Putamen (tissue), 1 donor: ENCODE measurements around the gene SNAI1.
"Not testable (repeated sequence)": the region's sequence is repeated elsewhere in the genome, so short reads cannot be mapped to it uniquely, and the experiment has no call there.

Experiments used
- DNase-seq: peaks from one replicate; pipeline ENCODE4 v3.0.0-alpha.2; 2016; ENCODE audit warnings: low spot score

Gene SNAI1

DNA sequence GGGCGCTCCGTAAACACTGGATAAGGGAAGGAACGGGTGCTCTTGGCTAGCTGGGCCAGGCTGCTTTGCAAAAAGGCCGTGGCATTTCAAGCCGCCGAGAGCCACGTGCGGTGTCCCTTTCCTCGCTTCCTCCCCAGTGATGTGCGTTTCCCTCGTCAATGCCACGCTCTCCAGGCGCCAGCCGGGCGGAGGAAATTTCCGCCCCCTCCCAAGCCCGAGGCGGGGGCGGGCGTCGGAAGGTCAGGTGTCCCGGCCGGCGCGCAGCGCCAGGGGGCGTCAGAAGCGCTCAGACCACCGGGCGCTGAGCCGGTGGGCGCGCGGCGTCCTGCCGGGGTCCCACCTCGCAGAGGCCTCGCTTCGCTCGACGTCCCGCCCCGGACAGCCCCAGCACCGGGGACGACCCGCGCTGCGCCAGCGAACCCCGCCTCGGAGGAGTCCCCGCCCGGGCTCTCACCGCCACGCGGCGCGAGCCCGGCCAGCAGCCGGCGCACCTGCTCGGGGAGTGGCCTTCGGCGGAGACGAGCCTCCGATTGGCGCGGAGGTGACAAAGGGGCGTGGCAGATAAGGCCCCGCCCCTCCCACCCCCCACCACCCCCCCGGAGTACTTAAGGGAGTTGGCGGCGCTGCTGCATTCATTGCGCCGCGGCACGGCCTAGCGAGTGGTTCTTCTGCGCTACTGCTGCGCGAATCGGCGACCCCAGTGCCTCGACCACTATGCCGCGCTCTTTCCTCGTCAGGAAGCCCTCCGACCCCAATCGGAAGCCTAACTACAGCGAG is at the start of gene SNAI1:
Gene SNAI1, plus strand, starts transcription at position 635 of the 777 bp plus-strand sequence. Its CDS starts 80 bp downstream, at position 715.
- peak; percentile 75 for DNase-seq

DNA sequence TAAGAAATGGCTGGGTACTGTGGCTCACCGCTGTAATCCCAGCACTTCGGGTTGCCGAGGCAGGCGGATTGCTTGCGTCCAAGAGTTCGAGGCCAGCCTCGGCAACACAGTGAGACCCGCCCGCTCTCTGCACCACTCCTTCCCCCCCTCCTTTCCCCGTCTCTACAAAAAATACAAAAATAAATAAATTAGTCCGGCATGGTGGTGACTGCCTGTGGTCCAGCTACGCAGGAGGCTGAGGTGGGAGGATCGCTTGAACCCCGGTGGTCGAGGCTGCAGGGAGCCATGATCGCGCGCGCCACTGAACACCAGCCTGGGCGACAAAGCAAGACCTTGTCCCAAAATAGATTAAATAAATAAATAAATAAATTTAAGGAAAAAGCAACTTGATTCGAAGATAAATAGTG is 47.0 kb upstream of the SNAI1 start:
- no peak for DNase-seq

DNA sequence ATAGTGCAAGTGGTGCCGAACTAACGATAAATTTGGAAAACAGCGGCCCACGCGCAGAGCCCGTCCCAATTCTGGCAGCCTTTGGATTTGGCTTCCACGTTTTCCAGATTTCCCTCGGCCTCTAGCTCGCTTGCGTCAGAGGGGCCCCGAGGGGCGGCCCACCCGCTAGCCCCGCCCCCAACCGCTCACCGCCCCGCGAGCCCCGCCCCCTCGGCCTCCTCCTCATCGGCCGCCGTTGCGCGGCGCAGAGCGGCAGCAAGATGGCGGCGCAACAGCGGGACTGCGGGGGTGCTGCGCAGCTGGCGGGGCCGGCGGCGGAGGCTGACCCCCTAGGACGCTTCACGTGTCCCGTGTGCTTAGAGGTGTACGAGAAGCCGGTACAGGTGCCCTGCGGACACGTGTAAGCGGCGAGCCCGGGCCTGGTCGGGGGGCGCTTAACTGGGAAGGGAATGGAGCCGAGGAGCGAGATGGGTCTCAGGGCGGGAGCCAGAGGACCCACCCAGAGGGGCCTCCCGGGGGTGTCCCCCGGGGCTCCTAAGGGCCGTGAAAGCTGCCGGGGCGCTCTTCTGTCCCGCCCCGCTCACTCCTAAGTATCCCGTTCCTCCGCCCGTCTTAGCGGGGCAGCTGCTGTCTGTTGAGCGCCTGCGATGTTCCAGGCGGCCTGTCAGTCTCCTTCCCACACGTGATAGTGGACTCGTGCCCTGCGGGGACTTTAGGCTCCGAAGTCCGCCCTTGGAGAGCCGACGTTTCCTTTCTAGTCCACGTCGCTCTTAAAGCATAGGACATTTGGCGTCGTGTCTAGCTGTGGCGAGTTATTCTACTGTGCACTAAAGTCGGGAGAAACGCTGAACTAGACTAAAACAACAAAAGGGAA is 46.4 kb upstream of the SNAI1 start, which contains the start of gene RNF114:
Gene RNF114, plus strand, starts transcription at position 245 of the 874 bp plus-strand sequence. Its CDS starts 16 bp downstream, at position 261.
- peak; percentile 94 for DNase-seq

DNA sequence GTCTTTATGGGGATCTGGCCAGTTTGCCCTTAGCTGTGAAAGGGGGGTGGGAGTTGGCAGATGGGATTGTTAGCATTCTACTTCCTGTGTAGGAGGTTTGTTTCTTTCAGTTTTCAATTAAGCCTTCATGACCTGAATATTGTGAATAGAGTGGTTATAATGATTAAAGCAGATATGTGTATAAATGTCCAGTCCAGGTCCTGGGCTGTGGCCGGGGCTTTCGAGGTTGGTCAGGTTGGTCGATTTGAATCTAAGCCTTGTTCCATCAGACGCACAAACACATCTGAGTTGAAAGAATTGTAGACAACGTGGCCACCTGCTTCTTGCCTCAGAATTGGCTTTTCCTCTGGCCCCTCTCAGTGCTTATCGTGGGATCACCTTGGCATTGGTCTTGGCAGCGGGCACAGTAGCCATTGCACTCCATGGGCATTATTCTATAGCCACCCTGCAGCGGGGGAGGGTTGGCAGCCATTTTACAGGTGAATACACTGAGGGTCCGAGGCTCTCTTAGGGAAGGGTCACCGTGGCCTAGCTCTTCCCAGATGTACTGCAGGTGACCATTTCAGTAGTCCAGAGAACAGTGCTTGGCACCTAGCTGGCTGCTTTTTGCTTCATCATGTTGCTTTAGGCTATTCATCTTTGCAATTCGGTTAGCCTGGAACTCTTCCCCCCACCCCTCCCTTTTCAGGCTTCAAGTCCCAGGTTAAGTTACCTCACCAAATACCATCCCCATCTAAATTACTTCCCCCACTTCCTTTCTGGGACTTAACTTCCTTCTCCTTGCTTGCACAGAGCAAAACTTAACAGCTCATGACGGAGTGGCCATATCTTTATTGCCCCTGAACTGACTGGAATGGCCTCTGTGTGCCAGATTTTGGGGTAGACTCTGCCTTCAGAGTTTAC is 45.5 kb upstream of the SNAI1 start:
- DNase-seq, result no peak

DNA sequence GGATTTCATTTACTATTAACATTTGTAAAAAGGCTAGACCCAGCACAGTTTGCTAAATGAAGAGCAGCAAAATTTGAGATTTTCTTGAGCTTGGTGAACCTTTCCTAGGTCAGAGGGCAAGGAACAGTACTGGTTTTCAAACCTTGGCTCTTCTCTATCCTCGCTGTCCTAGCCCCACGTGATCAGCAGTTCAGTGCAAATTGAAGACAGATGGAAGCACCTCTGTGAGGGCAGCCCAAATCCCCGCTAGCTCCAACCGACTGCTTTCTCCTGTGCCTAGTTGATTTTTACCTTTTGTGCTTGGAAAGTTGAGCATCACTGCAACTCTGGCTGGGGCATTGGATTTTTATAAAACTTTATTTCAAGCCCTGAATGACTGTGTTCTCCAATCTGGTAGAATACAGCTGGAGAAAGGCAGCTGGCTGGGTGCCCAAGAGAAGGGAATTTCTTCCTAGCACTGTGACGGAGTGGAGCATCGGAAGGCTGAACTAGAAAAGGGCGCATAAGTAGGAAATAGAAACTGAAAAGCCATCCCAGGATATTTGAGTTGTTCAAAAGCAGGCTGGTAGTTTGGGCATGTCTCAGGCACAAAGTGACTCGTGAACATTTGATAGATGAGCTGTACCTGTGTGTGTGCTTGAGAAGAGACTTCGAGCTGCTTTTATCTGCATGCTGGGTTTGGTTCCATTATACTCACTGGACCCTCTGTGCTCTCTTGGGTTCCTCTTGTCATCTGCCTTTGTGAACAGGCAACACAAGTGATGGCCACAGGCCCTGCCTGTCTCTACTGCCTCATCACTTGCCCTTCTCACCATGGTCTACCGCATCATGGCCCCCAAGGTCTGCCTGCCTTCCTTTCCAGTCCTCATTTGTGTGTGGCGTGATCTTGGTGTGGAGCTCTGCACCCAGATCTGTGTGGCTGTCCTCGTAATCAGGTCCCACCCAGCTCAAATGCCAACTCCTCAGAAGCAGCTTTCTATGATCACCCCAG is 44.3 kb upstream of the SNAI1 start:
- peak; percentile 45 for DNase-seq

DNA sequence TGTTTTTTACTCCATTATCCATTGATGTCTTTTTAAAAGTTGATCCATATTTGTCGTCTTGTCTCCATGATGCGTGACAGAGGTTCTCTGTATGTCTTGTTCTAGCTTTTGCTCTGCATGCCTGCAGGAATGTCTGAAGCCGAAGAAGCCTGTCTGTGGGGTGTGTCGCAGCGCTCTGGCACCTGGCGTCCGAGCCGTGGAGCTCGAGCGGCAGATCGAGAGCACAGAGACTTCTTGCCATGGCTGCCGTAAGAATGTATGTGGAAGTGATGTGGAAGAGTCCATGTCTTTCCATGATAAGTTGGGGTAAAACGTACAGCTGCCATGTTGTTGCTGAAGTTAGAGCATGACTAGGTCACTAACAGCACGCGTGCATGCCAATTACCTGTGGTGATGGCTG is 41.3 kb upstream of the SNAI1 start:
- DNase-seq, result no peak

DNA sequence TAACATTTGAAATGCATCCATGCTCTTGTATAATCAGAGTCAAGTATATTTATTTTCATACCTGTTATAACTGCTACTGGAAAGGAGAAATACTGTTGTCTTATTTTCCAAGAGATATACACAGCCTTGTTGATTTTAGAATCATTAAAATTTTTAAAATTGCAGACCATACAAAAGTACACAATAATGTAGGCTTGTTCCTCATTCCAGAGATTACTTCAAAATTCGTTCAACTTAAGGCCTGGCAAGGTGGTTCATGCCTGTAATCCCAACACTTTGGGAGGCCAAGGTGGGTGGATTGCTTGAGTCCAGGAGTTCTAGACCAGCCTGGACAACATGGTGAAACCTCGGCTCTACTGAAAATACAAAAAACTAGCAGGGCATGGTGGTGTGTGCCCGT is 40.5 kb upstream of the SNAI1 start:
- no peak for DNase-seq

DNA sequence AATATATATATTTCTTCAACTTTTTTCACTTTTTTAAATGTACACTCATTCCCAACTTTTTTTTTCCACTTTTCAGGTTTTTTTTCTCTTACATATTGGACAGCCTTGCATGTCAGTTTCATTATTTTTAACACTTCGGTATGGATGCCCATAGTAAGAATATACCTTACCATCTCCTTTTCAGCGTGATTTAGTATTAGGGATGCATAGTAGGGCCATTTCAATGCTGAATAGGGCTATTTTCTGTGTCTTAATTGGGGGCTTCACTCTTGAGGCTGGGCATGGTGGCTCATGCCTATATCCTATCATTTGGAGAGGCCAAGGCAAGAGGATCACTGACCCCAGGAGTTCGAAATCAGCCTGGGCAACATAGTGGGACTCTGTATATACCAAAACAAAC is 39.8 kb upstream of the SNAI1 start:
- no peak for DNase-seq

DNA sequence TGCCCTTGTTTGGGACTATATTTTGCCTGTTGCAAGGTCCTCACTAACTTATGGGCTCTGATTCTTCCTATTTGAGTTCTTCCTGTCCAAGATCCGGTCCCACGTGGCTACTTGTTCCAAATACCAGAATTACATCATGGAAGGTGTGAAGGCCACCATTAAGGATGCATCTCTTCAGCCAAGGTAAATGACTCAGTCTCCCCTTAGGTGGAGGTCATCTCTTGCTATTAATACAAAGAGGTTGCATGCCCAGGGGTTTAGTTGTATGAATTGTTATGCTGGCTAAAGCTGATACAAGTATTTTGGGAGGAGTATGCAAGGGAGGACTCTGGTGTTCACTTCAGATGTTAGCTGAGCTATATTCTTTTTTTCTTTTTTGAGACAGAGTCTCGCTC is 37.5 kb upstream of the SNAI1 start:
- no peak for DNase-seq

DNA sequence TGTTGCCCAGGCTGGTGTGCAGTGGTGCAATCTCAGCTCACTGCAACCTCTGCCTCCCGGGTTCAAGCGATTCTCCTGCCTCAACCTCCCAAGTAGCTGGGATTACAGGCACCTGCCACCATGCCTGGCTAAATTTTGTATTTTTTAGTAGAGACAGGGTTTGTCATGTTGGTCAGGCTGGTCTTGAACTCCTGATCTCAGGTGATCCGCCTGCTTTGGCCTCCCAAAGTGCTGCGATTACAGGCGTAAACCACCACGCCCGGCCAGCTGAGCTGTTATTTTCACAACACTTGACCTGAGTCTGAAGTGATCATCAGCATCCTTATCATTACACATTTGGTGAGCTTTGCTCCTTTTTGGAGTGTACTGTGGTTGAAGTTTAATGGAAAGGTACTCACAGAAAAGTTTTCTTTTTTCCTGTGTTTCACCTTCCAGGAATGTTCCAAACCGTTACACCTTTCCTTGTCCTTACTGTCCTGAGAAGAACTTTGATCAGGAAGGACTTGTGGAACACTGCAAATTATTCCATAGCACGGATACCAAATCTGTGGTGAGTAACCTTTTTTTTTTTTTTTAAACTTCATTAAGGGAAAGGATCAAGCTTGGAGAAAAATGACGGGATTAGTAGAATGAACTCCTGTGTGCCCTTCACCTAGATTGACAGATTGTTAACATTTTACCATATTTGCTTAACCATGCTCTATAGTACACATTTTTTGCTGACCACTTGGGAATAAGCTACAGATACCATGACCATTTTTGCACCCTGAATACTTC is 36.9 kb upstream of the SNAI1 start:
- no peak for DNase-seq

DNA sequence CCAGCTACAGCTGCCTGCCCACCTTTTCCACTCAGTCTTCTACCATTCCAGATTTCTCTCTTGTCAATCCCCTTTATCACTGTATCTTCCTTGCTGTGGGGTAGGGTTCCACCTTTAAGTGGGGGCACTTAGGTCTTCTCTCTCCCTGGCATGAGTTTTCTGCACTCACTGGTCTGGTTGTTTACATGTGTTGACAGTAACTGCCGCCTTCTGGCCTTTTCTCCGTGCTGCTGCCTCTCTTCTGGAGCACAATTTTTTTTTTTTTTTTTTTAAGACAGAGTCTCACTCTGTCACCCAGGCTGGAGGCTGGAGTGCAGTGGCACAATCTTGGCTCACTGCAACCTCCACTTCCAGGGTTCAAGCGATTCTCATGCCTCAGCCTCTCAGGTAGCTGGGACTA is 34.6 kb upstream of the SNAI1 start:
- no peak for DNase-seq

DNA sequence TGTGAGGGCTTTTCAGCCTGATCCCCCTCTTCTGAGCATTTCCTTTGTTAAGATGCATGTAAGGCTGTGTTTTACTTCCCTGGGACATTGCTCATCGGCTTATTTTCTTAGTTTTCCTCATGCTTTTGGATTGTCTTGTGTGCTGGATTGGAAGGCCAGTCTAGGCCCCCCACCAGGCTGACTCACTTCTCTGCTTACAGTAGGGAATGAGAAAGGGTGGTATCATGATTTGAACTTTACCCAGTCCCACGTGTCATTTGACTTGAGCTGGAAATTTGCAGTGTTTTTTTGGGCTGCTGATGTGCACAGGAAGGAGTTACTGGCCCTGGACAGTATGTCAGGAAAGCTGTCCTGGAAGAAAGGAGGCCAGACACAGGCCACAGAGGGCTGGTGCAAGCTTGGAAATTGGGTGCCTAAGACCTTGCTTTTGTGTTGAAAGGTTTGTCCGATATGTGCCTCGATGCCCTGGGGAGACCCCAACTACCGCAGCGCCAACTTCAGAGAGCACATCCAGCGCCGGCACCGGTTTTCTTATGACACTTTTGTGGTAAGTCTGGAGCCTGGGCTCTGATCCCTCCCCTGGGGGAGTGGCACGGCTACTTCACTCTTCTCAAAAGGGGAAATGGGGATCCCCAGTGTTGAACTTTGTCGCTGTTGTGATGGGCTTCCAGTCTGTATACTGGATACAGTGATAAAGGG is 33.8 kb upstream of the SNAI1 start:
- no peak for DNase-seq

DNA sequence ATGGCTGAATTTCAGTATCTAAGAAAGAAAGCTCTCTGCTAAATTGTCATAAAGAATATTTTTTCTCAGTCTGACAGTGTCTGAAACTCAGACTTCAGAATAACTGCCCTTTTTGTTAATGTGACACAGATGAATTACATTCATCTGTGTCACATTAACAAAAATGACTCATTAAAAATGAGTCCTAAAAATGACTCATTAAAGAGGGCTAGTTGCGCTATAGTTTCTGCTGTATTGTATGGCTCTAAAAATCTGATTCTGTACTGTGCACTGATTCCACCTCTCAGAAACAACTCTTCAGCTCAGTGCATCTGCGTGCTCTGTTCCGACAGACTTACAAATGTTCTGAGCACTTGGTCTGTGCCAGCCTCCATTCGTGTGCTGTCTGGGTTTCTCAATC is 31.6 kb upstream of the SNAI1 start:
- no peak for DNase-seq

DNA sequence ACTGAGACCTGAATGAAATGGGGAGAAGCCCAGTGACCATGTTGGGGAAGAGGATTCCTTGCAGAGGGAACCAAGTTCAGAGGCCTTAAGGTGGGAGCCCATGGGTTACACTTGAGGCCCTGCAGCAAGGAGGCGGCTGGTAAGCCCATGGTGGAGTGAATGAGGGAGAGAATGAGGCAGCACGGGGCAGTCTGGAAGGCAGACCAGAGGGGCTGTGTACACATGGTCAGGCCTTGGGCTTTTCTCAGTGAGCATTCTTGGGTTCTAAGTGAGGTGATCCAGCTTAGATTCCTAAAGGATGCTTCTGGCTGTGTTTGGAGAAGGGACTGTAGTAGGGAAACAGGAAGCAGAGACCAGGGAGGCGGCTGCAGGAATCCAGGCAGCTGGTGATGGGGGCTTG is 27.6 kb upstream of the SNAI1 start:
- DNase-seq, result no peak

DNA sequence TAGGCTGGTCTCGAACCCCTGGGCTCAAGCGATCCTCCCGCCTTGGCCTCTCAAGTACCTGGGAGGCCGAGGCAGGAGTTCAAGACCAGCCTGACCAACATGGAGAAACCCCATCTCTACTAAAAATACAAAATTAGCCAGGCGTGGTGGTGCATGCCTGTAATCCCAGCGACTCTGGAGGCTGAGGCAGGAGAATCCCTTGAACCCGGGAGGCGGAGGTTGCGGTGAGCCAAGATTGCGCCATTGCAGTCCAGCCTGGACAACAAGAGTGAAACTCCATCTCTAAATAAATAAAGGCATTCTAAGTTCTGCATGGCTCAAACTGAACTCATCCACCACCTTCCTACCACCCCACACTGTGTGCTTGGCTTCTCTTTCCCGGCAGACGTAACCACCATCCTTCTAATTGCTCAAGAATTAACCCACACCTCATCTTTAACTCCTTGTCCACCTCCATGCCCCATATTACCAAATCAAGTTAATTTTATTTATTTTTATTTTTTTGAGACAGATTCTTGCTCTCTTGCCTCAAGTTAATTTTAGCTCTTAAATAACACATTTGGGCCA is 26.9 kb upstream of the SNAI1 start:
- not testable (repeated sequence) for DNase-seq

DNA sequence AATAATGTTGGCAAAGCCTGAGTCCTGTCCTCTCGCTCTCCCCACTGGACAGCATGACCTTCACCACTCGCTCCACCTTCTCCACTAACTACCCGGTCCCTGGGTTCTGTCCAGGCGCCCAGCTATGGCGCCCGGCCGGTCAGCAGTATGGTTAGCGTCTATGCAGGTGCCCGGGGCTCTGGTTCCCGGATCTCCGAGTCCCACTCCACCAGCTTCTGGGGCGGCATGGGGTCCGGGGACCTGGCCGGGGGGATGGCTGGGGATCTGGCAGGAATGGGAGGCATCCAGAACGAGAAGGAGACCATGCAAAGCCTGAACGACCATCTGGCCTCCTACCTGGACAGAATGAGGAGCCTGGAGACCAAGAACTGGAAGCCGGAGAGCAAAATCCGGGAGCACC is 26.1 kb upstream of the SNAI1 start:
- DNase-seq, result no peak

DNA sequence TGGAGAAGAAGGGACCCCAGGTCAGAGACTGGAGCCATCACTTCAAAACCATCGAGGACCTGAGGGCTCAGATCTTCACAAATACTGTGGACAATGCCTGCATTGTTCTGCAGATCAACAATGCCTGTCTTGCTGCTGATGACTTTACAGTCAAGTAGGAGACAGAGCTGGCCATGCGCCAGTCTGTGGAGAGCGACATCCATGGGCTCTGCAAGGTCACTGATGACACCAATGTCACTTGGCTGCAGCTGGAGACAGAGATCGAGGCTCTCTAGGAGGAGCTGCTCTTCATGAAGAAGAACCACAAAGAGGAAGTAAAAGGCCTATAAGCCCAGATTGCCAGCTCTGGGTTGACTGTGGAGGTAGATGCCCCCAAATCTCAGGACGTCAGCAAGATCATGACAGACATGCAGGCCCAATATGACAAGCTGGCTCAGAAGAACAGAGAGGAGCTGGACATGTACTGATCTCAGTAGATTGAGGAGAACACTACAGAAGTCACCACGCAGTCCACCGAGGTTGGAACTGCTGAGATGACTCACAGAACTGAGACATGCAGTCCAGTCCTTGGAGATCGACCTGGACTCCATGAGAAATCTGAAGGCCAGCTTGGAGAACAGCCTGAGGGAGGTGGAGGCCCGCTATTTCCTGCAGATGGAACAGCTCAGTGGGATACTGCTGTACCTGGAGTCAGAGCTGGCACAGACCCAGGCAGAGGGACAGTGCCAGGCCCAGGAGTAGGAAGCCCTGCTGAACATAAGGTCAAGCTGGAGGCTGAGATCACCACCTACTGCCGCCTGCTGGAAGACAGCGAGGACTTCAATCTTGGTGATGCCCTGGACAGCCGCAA is 25.5 kb upstream of the SNAI1 start:
- DNase-seq, result peak; percentile 88

DNA sequence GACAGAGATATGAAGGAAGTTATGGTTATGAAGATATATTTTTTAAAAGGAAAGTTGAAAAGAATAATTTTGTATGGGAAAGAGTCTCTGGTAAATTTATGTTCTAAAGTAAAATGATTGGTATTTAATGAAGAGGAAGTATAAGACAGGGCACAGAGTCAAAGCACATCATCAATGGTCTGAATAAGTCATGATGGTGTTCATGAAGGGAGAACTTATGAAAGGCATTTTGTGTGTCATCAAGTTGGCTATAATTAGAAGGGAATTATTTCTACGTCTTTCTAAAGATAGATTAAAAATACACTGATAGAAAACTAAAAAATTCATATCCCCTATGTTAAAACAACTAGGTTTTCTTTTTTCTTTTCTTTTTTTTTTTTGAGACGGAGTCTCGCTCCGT is 21.4 kb upstream of the SNAI1 start:
- no peak for DNase-seq
